Stimulated activated CD8-positive, alpha-beta memory T cell treated with anti-CD3 and anti-CD28 coated beads, Interleukin-2, amount 100 ng/mL, for 1 hour (primary cell): ENCODE measurements around the gene GAL3ST3.
A peak's percentile ranks its signal among the peaks of the same experiment; 100 is the strongest.
"Not testable (repeated sequence)": the region's sequence is repeated elsewhere in the genome, so short reads cannot be mapped to it uniquely, and the experiment has no call there.

Source experiments
- DNase-seq, 2 donors: peaks; one replicate each; pipeline ENCODE4 v3.0.0-alpha.2; 2020; ENCODE audit warnings: low read depth in 2 of 2

GAL3ST3 gene

GRCh38 chr11:66013762-66014100 is 35.2 kb downstream of the GAL3ST3 start:
- DNase-seq: no peak

- DNase-seq: no peak
These were observed 35.8 kb downstream of the GAL3ST3 start for GRCh38 chr11:66012946-66013761.

- DNase-seq: no peak
These were observed 36.5 kb downstream of the GAL3ST3 start for GRCh38 chr11:66012371-66012945.

GRCh38 chr11:66011785-66012303 is 37.1 kb downstream of the GAL3ST3 start, which contains the start of gene CST6:
CST6 (plus strand) TSS chr11:66012008; CDS start chr11:66012045, 37 bp downstream.
- DNase-seq: no peak

- no peak for DNase-seq
These were observed 37.6 kb downstream of the GAL3ST3 start for GRCh38 chr11:66011239-66011784.

- DNase-seq: not testable (repeated sequence)
These were observed 38.9 kb downstream of the GAL3ST3 start for GRCh38 chr11:66010036-66010435.

- no peak for DNase-seq
These were observed 40.4 kb downstream of the GAL3ST3 start for GRCh38 chr11:66008468-66009101.

GRCh38 chr11:66008095-66008467 is 40.9 kb downstream of the GAL3ST3 start:
- no peak for DNase-seq

- DNase-seq: no peak
These were observed 41.7 kb downstream of the GAL3ST3 start for GRCh38 chr11:66007201-66007634.

- no peak for DNase-seq
These were observed 42.1 kb downstream of the GAL3ST3 start for GRCh38 chr11:66006891-66007176.

- DNase-seq: no peak
These were observed 42.6 kb downstream of the GAL3ST3 start for GRCh38 chr11:66006134-66006890.

GRCh38 chr11:66004186-66004585 is 44.8 kb downstream of the GAL3ST3 start:
- DNase-seq: no peak

GRCh38 chr11:66003291-66003690 is 45.7 kb downstream of the GAL3ST3 start:
- no peak for DNase-seq

- no peak for DNase-seq
These were observed 46.2 kb downstream of the GAL3ST3 start for GRCh38 chr11:66002648-66003225.

GRCh38 chr11:66001942-66002647 is 46.9 kb downstream of the GAL3ST3 start, which contains the start of the genes BANF1 and EIF1AD:
BANF1 (plus strand) TSS chr11:66002503; CDS start chr11:66003251, 748 bp downstream.
EIF1AD (minus strand) TSS chr11:66002157; CDS start chr11:66000389, 1,768 bp downstream.
- peak; percentile 84 to 87 for DNase-seq

- no peak for DNase-seq
These were observed 51.7 kb downstream of the GAL3ST3 start for GRCh38 chr11:65997286-65997685.

- no peak for DNase-seq
These were observed 56.9 kb downstream of the GAL3ST3 start for GRCh38 chr11:65992056-65992455.
